SK-N-MC (cell line): ENCODE data around the gene SLC12A5.

Source experiments
- DNase-seq: peaks from one replicate; pipeline ENCODE4 v3.0.0-alpha.2; 2011; ENCODE audit warnings: low read depth, low spot score
- H3K27ac ChIP-seq: fragments of 200-600 bp; sonication (generic); 2 replicates; pipeline ENCODE4 v1.5.1; 2016; ENCODE audit warnings: mixed run types
- H3K36me3 ChIP-seq: fragments of 200-600 bp; sonication (generic); 2 replicates; pipeline ENCODE4 v1.6.1; 2017; ENCODE audit warnings: antibody characterized with exemption, low read length, mixed read lengths; ENCODE audit not compliant: insufficient read depth
- H3K4me3 ChIP-seq: fragments of 200-600 bp; sonication (generic); 2 replicates; pipeline ENCODE4 v1.5.1; 2016
- H3K9ac ChIP-seq: fragments of 200-600 bp; sonication (generic); 2 replicates; pipeline ENCODE4 v1.8.0; 2017; ENCODE audit warnings: mixed run types, mixed read lengths; ENCODE audit not compliant: insufficient read length
- H3K9me3 ChIP-seq: fragments of 200-600 bp; sonication (generic); 2 replicates; pipeline ENCODE4 v1.6.1; 2017; ENCODE audit warnings: low read depth, mild to moderate bottlenecking, antibody characterized with exemption, low read length, moderate library complexity, mixed read lengths
- EZH2 ChIP-seq: fragments of 200-600 bp; sonication (generic); IDR thresholded peaks from one replicate; pipeline ENCODE4 v1.6.1; 2017; ENCODE audit warnings: antibody characterized with exemption
- FOXP2 ChIP-seq: optimal IDR thresholded peaks from 2 replicates; pipeline ENCODE3; 2011; ENCODE audit warnings: mild to moderate bottlenecking, moderate library complexity; ENCODE audit not compliant: insufficient read depth; ENCODE audit errors: extremely low read length, control extremely low read depth
- POLR2AphosphoS5 ChIP-seq: IDR thresholded peaks from 2 replicates; pipeline ENCODE4 v1.6.1; 2012; ENCODE audit warnings: mild to moderate bottlenecking, low read depth, low read length, borderline replicate concordance

The SLC12A5 gene

DNA sequence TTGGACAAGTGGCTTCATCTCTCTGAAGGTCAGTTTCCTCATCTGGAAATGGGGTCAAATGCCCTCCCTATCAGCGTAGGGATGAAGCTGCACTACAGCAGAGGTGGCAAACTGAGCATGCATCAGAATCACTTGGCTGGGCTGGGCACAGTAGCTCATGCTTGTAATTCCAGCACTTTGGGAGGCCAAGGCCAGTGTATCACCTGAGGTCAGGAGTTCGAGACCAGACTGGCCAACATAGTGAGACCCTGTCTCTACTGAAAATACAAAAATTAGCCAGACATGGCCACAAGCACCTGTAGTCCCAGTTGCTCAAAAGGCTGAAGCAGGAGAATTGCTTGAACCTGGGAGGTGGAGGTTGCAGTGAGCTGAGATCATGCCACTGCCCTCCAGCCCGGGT, 27.0 kb upstream of the SLC12A5 start:
- no peaks in the 10 kb centered on the region for H3K36me3 ChIP-seq
- no peak overlapping the region for H3K4me3 ChIP-seq
- DNase-seq: no peak
- TF ChIP-seq EZH2 (no peak), FOXP2 (no peak), POLR2AphosphoS5 (no peak)
- no peaks in the 10 kb centered on the region for H3K9me3 ChIP-seq
- H3K9ac ChIP-seq: no peak overlapping the region
- H3K27ac ChIP-seq: peak overlapping the region; percentile 98

- TF ChIP-seq POLR2AphosphoS5: no peak
- no peak for TF ChIP-seq FOXP2
- Histone ChIP-seq H3K27ac (no peak overlapping the region), H3K9me3 (no peaks in the 10 kb centered on the region), H3K9ac (no peak overlapping the region), H3K4me3 (no peak overlapping the region), H3K36me3 (no peaks in the 10 kb centered on the region)
- no peak for DNase-seq
These were observed 24.8 kb upstream of the SLC12A5 start for GRCh38 chr20:46004187-46004586.

DNA sequence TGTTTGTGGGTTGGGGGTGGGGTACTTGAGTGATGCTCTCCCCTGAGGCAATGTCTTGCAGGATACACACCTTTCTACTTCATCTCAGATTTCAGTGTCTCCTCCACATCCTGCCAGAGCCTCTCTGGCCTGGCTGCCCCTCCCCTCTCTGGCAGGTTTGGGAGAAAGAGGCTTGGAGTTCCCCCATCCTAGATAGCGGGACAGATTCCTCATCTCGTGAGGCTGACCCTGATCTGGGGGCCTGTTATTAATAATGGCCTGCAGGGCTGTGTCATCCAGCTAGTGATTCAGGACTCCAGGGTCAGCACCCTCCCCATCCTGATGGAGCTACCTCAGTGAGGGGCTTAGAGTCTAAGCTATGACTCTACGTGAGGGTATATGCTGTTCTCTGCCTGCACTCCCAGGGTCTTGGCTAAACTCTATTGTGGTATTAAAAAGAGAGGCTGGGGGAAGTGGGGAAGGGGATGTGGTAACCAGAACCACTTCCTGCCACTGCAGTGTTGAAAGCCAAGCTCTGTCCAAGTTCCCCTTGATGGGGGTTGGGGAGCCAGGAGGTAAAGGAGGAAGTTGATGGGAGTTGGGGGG, 24.0 kb upstream of the SLC12A5 start:
- Histone ChIP-seq H3K9ac (no peak overlapping the region), H3K9me3 (no peaks in the 10 kb centered on the region), H3K27ac (no peak overlapping the region; the same call in 1 of the 2 replicates), H3K4me3 (no peak overlapping the region), H3K36me3 (no peaks in the 10 kb centered on the region)
- TF ChIP-seq POLR2AphosphoS5 (no peak), FOXP2 (no peak), EZH2 (no peak)
- no peak for DNase-seq

- no peak for TF ChIP-seq POLR2AphosphoS5
- TF ChIP-seq EZH2: no peak
- no peak for TF ChIP-seq FOXP2
- DNase-seq: no peak
- H3K4me3 ChIP-seq: no peak overlapping the region
- no peaks in the 10 kb centered on the region for H3K9me3 ChIP-seq
- H3K9ac ChIP-seq: no peak overlapping the region
- H3K27ac ChIP-seq: no peak overlapping the region
- H3K36me3 ChIP-seq: no peaks in the 10 kb centered on the region
These were observed 22.9 kb upstream of the SLC12A5 start for GRCh38 chr20:46006022-46006705.

- H3K9me3 ChIP-seq: no peaks in the 10 kb centered on the region
- no peak overlapping the region for H3K9ac ChIP-seq
- no peak overlapping the region for H3K4me3 ChIP-seq
- no peak for TF ChIP-seq FOXP2
- no peak for TF ChIP-seq EZH2
- no peak for TF ChIP-seq POLR2AphosphoS5
- H3K36me3 ChIP-seq: no peaks in the 10 kb centered on the region
- no peak for DNase-seq
- H3K27ac ChIP-seq: no peak overlapping the region
These were observed 22.1 kb upstream of the SLC12A5 start for GRCh38 chr20:46006964-46007363.

- no peak for DNase-seq
- Histone ChIP-seq H3K27ac (no peak overlapping the region), H3K9ac (no peak overlapping the region), H3K4me3 (no peak overlapping the region), H3K9me3 (no peaks in the 10 kb centered on the region), H3K36me3 (no peaks in the 10 kb centered on the region)
- TF ChIP-seq POLR2AphosphoS5 (no peak), EZH2 (no peak), FOXP2 (no peak)
These were observed 21.3 kb upstream of the SLC12A5 start for GRCh38 chr20:46007671-46008070.

- Histone ChIP-seq H3K4me3 (no peak overlapping the region), H3K9me3 (no peaks in the 10 kb centered on the region), H3K27ac (no peak overlapping the region), H3K36me3 (no peaks in the 10 kb centered on the region), H3K9ac (no peak overlapping the region)
- DNase-seq: no peak
- no peak for TF ChIP-seq EZH2
These were observed 19.2 kb upstream of the SLC12A5 start for GRCh38 chr20:46009816-46010215.

DNA sequence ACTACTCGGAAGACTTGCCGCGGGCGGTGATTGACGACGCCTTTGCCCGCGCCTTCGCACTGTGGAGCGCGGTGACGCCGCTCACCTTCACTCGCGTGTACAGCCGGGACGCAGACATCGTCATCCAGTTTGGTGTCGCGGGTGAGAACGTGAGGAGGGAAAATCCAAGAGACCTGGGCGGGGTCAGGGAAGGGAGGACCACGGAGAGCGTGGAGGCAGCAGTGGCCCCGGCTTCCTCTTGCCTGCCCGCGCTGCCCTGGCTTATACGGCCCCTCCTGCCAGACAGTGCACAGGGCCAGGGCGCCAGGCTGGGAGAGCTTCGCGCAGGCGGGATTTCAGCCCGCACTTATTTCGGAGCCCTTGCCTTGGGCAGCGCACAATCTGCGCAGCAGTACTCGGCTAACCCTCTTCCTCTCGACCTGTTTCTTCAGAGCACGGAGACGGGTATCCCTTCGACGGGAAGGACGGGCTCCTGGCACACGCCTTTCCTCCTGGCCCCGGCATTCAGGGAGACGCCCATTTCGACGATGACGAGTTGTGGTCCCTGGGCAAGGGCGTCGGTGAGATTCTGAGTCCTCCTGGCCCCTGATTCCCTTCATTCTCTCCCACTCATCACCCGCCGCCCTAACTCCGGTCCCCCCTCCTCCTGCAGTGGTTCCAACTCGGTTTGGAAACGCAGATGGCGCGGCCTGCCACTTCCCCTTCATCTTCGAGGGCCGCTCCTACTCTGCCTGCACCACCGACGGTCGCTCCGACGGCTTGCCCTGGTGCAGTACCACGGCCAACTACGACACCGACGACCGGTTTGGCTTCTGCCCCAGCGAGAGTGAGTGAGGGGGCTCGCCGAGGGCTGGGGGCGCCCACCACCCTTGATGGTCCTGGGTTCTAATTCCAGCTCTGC, 18.3 kb upstream of the SLC12A5 start:
- no peak overlapping the region for H3K4me3 ChIP-seq
- no peak overlapping the region for H3K9ac ChIP-seq
- H3K27ac ChIP-seq: no peak overlapping the region

More for the DNA sequence above, 18.3 kb upstream of the SLC12A5 start:
- TF ChIP-seq EZH2 (no peak), FOXP2 (no peak), POLR2AphosphoS5 (no peak)
- Histone ChIP-seq H3K36me3 (no peaks in the 10 kb centered on the region), H3K9me3 (no peaks in the 10 kb centered on the region)
- no peak for DNase-seq
